ENCODE results near the gene QRSL1.
"Not testable (repeated sequence)": the region's sequence is repeated elsewhere in the genome, so short reads cannot be mapped to it uniquely, and the experiment has no call there.

GRCh38 chr6:106701201-106701600, 71.8 kb downstream of the QRSL1 start:
- not testable (repeated sequence) for TF ChIP-seq EZH2 (IDR thresholded peaks at IDR 0.05; ENCODE audit: insufficient read depth, poor library complexity, severe bottlenecking); EZH2phosphoT487 (IDR thresholded peaks at IDR 0.05; ENCODE audit: insufficient read depth, low read depth)

All from GM23248 (cell line).